WTC11 (cell line): ENCODE data around the gene BLOC1S3. TPM values are rescaled to one million over a fixed set of nuclear protein-coding genes. Genes with fewer than 3 reads are reported as not detected.

Experiments
- ATAC-seq: fragments of 200-7000 bp; cut with Tn5 transposase; 2 replicates; pipeline ENCODE4 v1.10.0; 2021; ENCODE audit warnings: mild to moderate bottlenecking, moderate library complexity
- CTCF ChIA-PET: fragments of 300-600 bp; sonication (Branson Sonifier 250); formaldehyde crosslinking; loops from one replicate; lab custom pipeline; 2021; ENCODE audit warnings: antibody characterized with exemption; lab: Charles Lee
- POLR2A ChIA-PET: fragments of 350-600 bp; sonication (Branson Sonifier 250); formaldehyde crosslinking; loops from one replicate; lab custom pipeline; 2021; ENCODE audit warnings: antibody characterized with exemption; lab: Charles Lee
- DNase-seq: peaks from one replicate; pipeline ENCODE4 v3.0.0; 2021; ENCODE audit warnings: low spot score
- H3K27ac Mint-ChIP-seq: 2 replicates; pipeline ENCODE4 v1.8.0; 2021; ENCODE audit warnings: mixed read lengths
- H3K27me3 Mint-ChIP-seq: 2 replicates; pipeline ENCODE4 v1.8.0; 2021; ENCODE audit warnings: low read depth, mild to moderate bottlenecking, moderate library complexity, mixed read lengths
- H3K36me3 Mint-ChIP-seq: 2 replicates; pipeline ENCODE4 v1.8.0; 2021; ENCODE audit warnings: mixed read lengths
- H3K4me1 Mint-ChIP-seq: 2 replicates; pipeline ENCODE4 v1.8.0; 2022; ENCODE audit warnings: mixed read lengths
- H3K4me3 Mint-ChIP-seq: 2 replicates; pipeline ENCODE4 v1.8.0; 2021; ENCODE audit warnings: mild to moderate bottlenecking, moderate library complexity, mixed read lengths
- H3K9me3 Mint-ChIP-seq: 2 replicates; pipeline ENCODE4 v1.8.0; 2021; ENCODE audit warnings: mixed read lengths
- ARID4B ChIP-seq: sonication (generic); formaldehyde crosslinking; IDR thresholded peaks from 2 replicates; pipeline ENCODE4 v1.8.0; 2023; ENCODE audit warnings: missing genetic modification reagents, mild to moderate bottlenecking, borderline replicate concordance
- ATF1 ChIP-seq: sonication (generic); formaldehyde crosslinking; IDR thresholded peaks from 2 replicates; pipeline ENCODE4 v1.8.1; 2023; ENCODE audit warnings: mild to moderate bottlenecking, moderate library complexity, missing genetic modification reagents
- CBFB ChIP-seq: sonication (generic); formaldehyde crosslinking; IDR thresholded peaks from 2 replicates; pipeline ENCODE4 v1.8.1; 2022; ENCODE audit warnings: mild to moderate bottlenecking, low read depth, missing genetic modification reagents
- CREB1 ChIP-seq: sonication (generic); formaldehyde crosslinking; IDR thresholded peaks from 2 replicates; pipeline ENCODE4 v1.8.0; 2023; ENCODE audit warnings: mild to moderate bottlenecking, missing genetic modification reagents
- E2F5 ChIP-seq: sonication (generic); formaldehyde crosslinking; IDR thresholded peaks from 2 replicates; pipeline ENCODE4 v1.8.1; 2022; ENCODE audit warnings: mild to moderate bottlenecking, moderate library complexity, missing genetic modification reagents
- ELF4 ChIP-seq: sonication (generic); formaldehyde crosslinking; IDR thresholded peaks from 2 replicates; pipeline ENCODE4 v1.8.1; 2022; ENCODE audit warnings: low read depth, mild to moderate bottlenecking, moderate library complexity, missing genetic modification reagents
- EMX1 ChIP-seq: fragments of 250-450 bp; sonication (Bioruptor Pico); IDR thresholded peaks from 2 replicates; pipeline ENCODE4 v1.8.0; 2021; ENCODE audit warnings: mild to moderate bottlenecking
- ESRRA ChIP-seq: sonication (generic); formaldehyde crosslinking; IDR thresholded peaks from 2 replicates; pipeline ENCODE4 v1.8.1; 2022; ENCODE audit warnings: mild to moderate bottlenecking, missing genetic modification reagents, borderline replicate concordance
- FOXJ3 ChIP-seq: sonication (generic); formaldehyde crosslinking; IDR thresholded peaks from 2 replicates; pipeline ENCODE4 v1.9.0; 2021; ENCODE audit warnings: missing genetic modification reagents, mild to moderate bottlenecking, borderline replicate concordance
- FOXK1 ChIP-seq: sonication (generic); formaldehyde crosslinking; IDR thresholded peaks from 2 replicates; pipeline ENCODE4 v1.8.0; 2022; ENCODE audit warnings: mild to moderate bottlenecking, moderate library complexity, missing genetic modification reagents
- FOXP1 ChIP-seq: sonication (generic); formaldehyde crosslinking; IDR thresholded peaks from 2 replicates; pipeline ENCODE4 v1.8.0; 2022; ENCODE audit warnings: missing genetic modification reagents, mild to moderate bottlenecking, moderate library complexity, borderline replicate concordance
- IRF2 ChIP-seq: sonication (generic); formaldehyde crosslinking; IDR thresholded peaks from 2 replicates; pipeline ENCODE4 v1.8.0; 2022; ENCODE audit warnings: low read depth, missing genetic modification reagents, borderline replicate concordance
- JAZF1 ChIP-seq: fragments of 250-450 bp; sonication (Bioruptor Pico); IDR thresholded peaks from 2 replicates; pipeline ENCODE4 v1.9.0; 2021; ENCODE audit warnings: moderate library complexity, mild to moderate bottlenecking, inconsistent platforms
- KAT7 ChIP-seq: sonication (generic); formaldehyde crosslinking; IDR thresholded peaks from 2 replicates; pipeline ENCODE4 v1.8.1; 2023; ENCODE audit warnings: missing genetic modification reagents, mild to moderate bottlenecking, borderline replicate concordance
- PRDM15 ChIP-seq: sonication (generic); formaldehyde crosslinking; IDR thresholded peaks from 2 replicates; pipeline ENCODE4 v1.8.0; 2022; ENCODE audit warnings: missing genetic modification reagents
- RORB ChIP-seq: fragments of 250-450 bp; sonication (Bioruptor Pico); IDR thresholded peaks from 2 replicates; pipeline ENCODE4 v1.9.0; 2021; ENCODE audit warnings: mild to moderate bottlenecking
- TEAD4 ChIP-seq: sonication (generic); formaldehyde crosslinking; IDR thresholded peaks from 2 replicates; pipeline ENCODE4 v1.8.0; 2022; ENCODE audit warnings: mild to moderate bottlenecking, missing genetic modification reagents
- ZNF423 ChIP-seq: fragments of 250-450 bp; sonication (Bioruptor Pico); IDR thresholded peaks from 2 replicates; pipeline ENCODE4 v2.1.2; 2022; ENCODE audit warnings: mild to moderate bottlenecking, moderate library complexity
- total RNA-seq: library from RNA; stranded (reverse); gene quantifications from 3 replicates; pipeline ENCODE4 v1.2.3, GENCODE V29; 2021
- TF ChIP-seq, protein P1 (sequence below): sonication (generic); formaldehyde crosslinking; conservative IDR thresholded peaks from 2 replicates; pipeline ENCODE4 v1.8.1; 2023; ENCODE audit warnings: mild to moderate bottlenecking, low read depth, missing genetic modification reagents, moderate library complexity
- TF ChIP-seq, protein P2 (sequence below): sonication (generic); formaldehyde crosslinking; IDR thresholded peaks from 2 replicates; pipeline ENCODE4 v1.8.1; 2023; ENCODE audit warnings: mild to moderate bottlenecking, missing genetic modification reagents
- TF ChIP-seq, protein P3 (sequence below): sonication (generic); formaldehyde crosslinking; IDR thresholded peaks from 2 replicates; pipeline ENCODE4 v1.8.1; 2023; ENCODE audit warnings: mild to moderate bottlenecking, missing genetic modification reagents, moderate library complexity
- TF ChIP-seq, protein P4 (sequence below): fragments of 250-450 bp; sonication (Bioruptor Pico); IDR thresholded peaks from 2 replicates; pipeline ENCODE4 v1.9.0; 2021; ENCODE audit warnings: mild to moderate bottlenecking

The BLOC1S3 gene
- total RNA-seq, 1 experiment from 2014 or later: 10.0 TPM

GRCh38 chr19:45162608-45163143, 15.9 kb upstream of the BLOC1S3 start (continued):
- TF ChIP-seq, protein P1, sequence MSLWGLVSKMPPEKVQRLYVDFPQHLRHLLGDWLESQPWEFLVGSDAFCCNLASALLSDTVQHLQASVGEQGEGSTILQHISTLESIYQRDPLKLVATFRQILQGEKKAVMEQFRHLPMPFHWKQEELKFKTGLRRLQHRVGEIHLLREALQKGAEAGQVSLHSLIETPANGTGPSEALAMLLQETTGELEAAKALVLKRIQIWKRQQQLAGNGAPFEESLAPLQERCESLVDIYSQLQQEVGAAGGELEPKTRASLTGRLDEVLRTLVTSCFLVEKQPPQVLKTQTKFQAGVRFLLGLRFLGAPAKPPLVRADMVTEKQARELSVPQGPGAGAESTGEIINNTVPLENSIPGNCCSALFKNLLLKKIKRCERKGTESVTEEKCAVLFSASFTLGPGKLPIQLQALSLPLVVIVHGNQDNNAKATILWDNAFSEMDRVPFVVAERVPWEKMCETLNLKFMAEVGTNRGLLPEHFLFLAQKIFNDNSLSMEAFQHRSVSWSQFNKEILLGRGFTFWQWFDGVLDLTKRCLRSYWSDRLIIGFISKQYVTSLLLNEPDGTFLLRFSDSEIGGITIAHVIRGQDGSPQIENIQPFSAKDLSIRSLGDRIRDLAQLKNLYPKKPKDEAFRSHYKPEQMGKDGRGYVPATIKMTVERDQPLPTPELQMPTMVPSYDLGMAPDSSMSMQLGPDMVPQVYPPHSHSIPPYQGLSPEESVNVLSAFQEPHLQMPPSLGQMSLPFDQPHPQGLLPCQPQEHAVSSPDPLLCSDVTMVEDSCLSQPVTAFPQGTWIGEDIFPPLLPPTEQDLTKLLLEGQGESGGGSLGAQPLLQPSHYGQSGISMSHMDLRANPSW (CRISPR knock-in tag): no peak
- TF ChIP-seq ATF1 (no peak), ARID4B (CRISPR knock-in tag) (no peak), TEAD4 (CRISPR knock-in tag) (no peak), FOXJ3 (CRISPR knock-in tag) (no peak), FOXP1 (CRISPR knock-in tag) (no peak)
- TF ChIP-seq, protein P2, sequence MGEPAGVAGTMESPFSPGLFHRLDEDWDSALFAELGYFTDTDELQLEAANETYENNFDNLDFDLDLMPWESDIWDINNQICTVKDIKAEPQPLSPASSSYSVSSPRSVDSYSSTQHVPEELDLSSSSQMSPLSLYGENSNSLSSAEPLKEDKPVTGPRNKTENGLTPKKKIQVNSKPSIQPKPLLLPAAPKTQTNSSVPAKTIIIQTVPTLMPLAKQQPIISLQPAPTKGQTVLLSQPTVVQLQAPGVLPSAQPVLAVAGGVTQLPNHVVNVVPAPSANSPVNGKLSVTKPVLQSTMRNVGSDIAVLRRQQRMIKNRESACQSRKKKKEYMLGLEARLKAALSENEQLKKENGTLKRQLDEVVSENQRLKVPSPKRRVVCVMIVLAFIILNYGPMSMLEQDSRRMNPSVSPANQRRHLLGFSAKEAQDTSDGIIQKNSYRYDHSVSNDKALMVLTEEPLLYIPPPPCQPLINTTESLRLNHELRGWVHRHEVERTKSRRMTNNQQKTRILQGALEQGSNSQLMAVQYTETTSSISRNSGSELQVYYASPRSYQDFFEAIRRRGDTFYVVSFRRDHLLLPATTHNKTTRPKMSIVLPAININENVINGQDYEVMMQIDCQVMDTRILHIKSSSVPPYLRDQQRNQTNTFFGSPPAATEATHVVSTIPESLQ: no peak

DNA sequence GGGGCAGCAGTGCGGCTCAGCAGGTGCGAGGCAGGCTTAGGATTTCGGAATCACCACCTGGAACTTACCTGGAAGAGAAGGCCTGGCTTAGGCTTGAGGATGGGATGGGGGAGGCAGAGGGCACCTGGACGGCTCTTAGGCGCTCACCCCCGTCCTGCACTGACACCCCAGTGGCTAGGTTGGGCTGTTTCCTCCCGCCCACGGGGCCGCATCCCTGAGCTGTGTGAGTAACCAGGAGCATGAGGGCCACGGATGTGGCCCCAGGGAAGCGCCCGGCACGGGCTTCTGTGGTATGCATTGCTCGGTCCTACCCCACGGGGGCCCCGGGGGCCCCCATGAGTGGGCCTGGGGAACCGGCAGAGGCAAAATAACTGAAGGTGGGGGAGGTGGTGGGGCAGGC, 15.4 kb upstream of the BLOC1S3 start:
- H3K4me1 Mint-ChIP-seq: peaks cover 12% of the 10 kb centered on the region
- no peak overlapping the region for H3K27ac Mint-ChIP-seq
- H3K27me3 Mint-ChIP-seq: peaks cover 5% of the 10 kb centered on the region
- ChIA-PET POLR2A (no interaction called here), CTCF (interaction anchor here (2.4 to 5.9 kb wide), 3 partner anchors 11 to 16 kb away, joined by 19 to 73 read pairs (median 20); partner anchors contain the start of genes BLOC1S3 and TRAPPC6A)
- H3K4me3 Mint-ChIP-seq: no peak overlapping the region
- H3K36me3 Mint-ChIP-seq: no peaks in the 10 kb centered on the region
- H3K9me3 Mint-ChIP-seq: no peaks in the 10 kb centered on the region
- DNase-seq: no peak
- no peak for ATAC-seq
- TF ChIP-seq EMX1 (CRISPR knock-in tag) (no peak), RORB (no peak), E2F5 (CRISPR knock-in tag) (no peak), FOXK1 (CRISPR knock-in tag) (no peak), IRF2 (CRISPR knock-in tag) (no peak), ZNF423 (CRISPR knock-in tag) (no peak), TEAD4 (CRISPR knock-in tag) (no peak), PRDM15 (no peak), ELF4 (CRISPR knock-in tag) (no peak), JAZF1 (no peak), CBFB (CRISPR knock-in tag) (no peak), ESRRA (CRISPR knock-in tag) (no peak), CREB1 (CRISPR knock-in tag) (no peak), KAT7 (CRISPR knock-in tag) (no peak)
- TF ChIP-seq, protein P3, sequence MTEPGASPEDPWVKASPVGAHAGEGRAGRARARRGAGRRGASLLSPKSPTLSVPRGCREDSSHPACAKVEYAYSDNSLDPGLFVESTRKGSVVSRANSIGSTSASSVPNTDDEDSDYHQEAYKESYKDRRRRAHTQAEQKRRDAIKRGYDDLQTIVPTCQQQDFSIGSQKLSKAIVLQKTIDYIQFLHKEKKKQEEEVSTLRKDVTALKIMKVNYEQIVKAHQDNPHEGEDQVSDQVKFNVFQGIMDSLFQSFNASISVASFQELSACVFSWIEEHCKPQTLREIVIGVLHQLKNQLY: no peak
- TF ChIP-seq, protein P4, sequence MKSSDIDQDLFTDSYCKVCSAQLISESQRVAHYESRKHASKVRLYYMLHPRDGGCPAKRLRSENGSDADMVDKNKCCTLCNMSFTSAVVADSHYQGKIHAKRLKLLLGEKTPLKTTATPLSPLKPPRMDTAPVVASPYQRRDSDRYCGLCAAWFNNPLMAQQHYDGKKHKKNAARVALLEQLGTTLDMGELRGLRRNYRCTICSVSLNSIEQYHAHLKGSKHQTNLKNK (CRISPR knock-in tag): no peak
